HG03097 (cell line): ENCODE data around the gene LYST.

Source experiments
- ATAC-seq: cut with Tn5 transposase; IDR thresholded peaks from one replicate; pipeline ENCODE4 v1.9.1; 2021; ENCODE audit not compliant: unreplicated experiment, low FRiP score

The LYST gene

DNA sequence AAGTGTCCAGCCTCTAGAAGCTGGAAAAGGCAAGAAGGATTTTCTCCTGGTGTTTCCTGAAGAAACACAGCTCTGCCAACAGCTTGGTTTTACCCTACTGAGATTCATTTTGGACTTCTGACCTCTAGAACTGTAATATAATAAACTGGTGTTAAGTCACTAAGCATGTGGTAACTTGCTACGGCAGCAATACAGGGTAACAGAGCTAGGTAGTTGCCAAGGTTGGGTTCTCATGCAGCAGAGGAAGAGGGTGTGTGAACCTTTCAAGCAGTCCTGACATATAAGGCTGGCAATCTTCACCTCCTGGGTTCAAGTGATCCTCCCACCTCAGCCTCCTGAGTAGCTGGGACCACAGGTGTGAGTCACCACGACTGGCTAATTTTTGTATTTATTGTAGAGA, 253.1 kb downstream of the LYST start:
- no peak for ATAC-seq

- ATAC-seq = no peak
Observed at GRCh38 chr1:235612761-235613160, 253.9 kb downstream of the LYST start.
